Measurements from ENCODE around the gene CTR9. TPM values are rescaled to one million over a fixed set of nuclear protein-coding genes. Genes with fewer than 3 reads are reported as not detected.

CTR9 gene
- polyA plus RNA-seq, 1 of the 3 experiments (the other 2 are of a cell fraction), result 10.1 TPM

- H3K27ac ChIP-seq (ENCODE audit: low read depth in 2 of 2, low read length in 1 of 2), result no peak overlapping the region; a peak in 2 of 4 replicates
- WGBS (ENCODE audit: low lambda C conversion rate), result 84% methylated on average over 6 of the region's 6 CpGs
- H3K27me3 ChIP-seq (ENCODE audit: insufficient read depth), result no peaks in the 10 kb centered on the region
- H3K4me3 ChIP-seq (ENCODE audit: low read depth in 2 of 2, low read length in 1 of 2), result no peak overlapping the region
- peaks cover 17 to 30% of the 10 kb centered on the region in 2 experiments for H3K4me1 ChIP-seq (ENCODE audit: control insufficient read depth in 1 of 2, insufficient read depth in 2 of 2, low read depth in 1 of 2, low read length in 1 of 2)
- peaks cover 84 to 85% of the 10 kb centered on the region in 2 experiments for H3K36me3 ChIP-seq (replicated peaks in 1 of 2; ENCODE audit: control insufficient read depth in 1 of 2, insufficient read depth in 2 of 2, low read length in 1 of 2)
- peaks cover 75% of the 10 kb centered on the region for H3F3A ChIP-seq (replicated peaks; ENCODE audit: insufficient read depth)
- TF ChIP-seq EP300 (IDR thresholded peaks at IDR 0.05; ENCODE audit: borderline replicate concordance in 1 of 2, low read depth in 1 of 2, low read length in 1 of 2), result no peak
- no peak for TF ChIP-seq GABPA (IDR thresholded peaks at IDR 0.05; ENCODE audit: low read depth)
- no peak; the same call in 1 of the 2 replicates for TF ChIP-seq POLR2AphosphoS5 (IDR thresholded peaks at IDR 0.05; ENCODE audit: low read depth, low read length)
- no peak for TF ChIP-seq FOXM1 (IDR thresholded peaks at IDR 0.05; ENCODE audit: low read depth)
- ChIA-PET POLR2A (interaction anchor here (1.2 to 2.3 kb wide), 3 partner anchors 8 to 33 kb away, joined by 3 to 11 read pairs (median 7); no protein-coding TSS in a partner anchor), CTCF (interaction anchor here (0.9 to 6.1 kb wide), 6 partner anchors 11 to 984 kb away, joined by 3 to 57 read pairs (median 6); no protein-coding TSS in a partner anchor)
- no peaks in the 10 kb centered on the region for H3K9me3 ChIP-seq
- DNase-seq, result no peak
- 0 out of 2 replicates have a peak overlapping the region, but pooled peaks have one; percentile 1 for H3K4me2 ChIP-seq
- H3K79me2 ChIP-seq (ENCODE audit: insufficient read depth), result peaks cover 78% of the 10 kb centered on the region
- no peak overlapping the region for H2AFZ ChIP-seq (ENCODE audit: low read depth)
- no peak overlapping the region for H3K9ac ChIP-seq
- H4K20me1 ChIP-seq (ENCODE audit: insufficient read depth), result peaks cover 80% of the 10 kb centered on the region
- no peaks in the 10 kb centered on the region for H3K9me2 ChIP-seq
Observed at GRCh38 chr11:10803676-10804075, 52.6 kb downstream of the CTR9 start.

DNA sequence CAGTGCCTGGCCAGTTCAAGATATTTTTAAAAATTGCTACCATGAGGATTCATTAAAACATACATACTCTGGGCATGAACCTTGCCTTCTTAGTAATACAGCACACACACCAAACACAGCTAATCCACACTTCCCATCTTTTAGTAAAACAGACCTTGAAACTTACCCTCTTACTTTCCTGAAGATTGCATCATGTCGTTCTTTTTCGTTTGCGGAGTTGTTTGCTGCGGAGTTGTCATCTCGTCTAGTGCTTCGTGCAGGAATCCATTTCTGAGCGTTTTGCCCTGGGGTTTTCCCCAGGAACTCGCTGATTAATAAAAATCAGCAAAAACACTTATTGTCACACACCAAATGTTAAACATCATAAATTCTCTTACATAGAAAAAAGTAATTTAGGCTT lies 54.7 kb downstream of the CTR9 start:
- Histone ChIP-seq H4K20me1 (ENCODE audit: insufficient read depth) (peaks cover 64% of the 10 kb centered on the region), H3K9me3 (no peaks in the 10 kb centered on the region), H3K27me3 (ENCODE audit: insufficient read depth) (no peaks in the 10 kb centered on the region), H3K36me3 (replicated peaks in 1 of 2; ENCODE audit: control insufficient read depth in 1 of 2, insufficient read depth in 2 of 2, low read length in 1 of 2) (peaks cover 63 to 64% of the 10 kb centered on the region in 2 experiments), H3K4me1 (ENCODE audit: control insufficient read depth in 1 of 2, insufficient read depth in 2 of 2, low read depth in 1 of 2, low read length in 1 of 2) (peaks cover 17 to 30% of the 10 kb centered on the region in 2 experiments), H3K27ac (ENCODE audit: low read depth in 2 of 2, low read length in 1 of 2) (peak overlapping the region in 1 of 2 experiments; percentile 26; a peak in 1 of 4 replicates), H3K79me2 (ENCODE audit: insufficient read depth) (peaks cover 81% of the 10 kb centered on the region), H3K4me2 (peak overlapping the region; percentile 88), H3K9me2 (no peaks in the 10 kb centered on the region), H3F3A (replicated peaks; ENCODE audit: insufficient read depth) (peaks cover 57% of the 10 kb centered on the region), H3K4me3 (ENCODE audit: low read depth in 2 of 2, low read length in 1 of 2) (peak overlapping the region in 1 of 2 experiments; percentile 93; a peak in 1 of 4 replicates), H3K9ac (0 out of 2 replicates have a peak overlapping the region, but pooled peaks have one; percentile 100), H2AFZ (ENCODE audit: low read depth) (no peak overlapping the region)
- no peak for DNase-seq
- TF ChIP-seq CTCF (IDR thresholded peaks at IDR 0.05), result no peak
- no peak for TF ChIP-seq RAD21 (IDR thresholded peaks at IDR 0.05; ENCODE audit: low read length)
- TF ChIP-seq TEAD4 (IDR thresholded peaks at IDR 0.05; ENCODE audit: borderline replicate concordance, insufficient read depth), result no peak
- no peak for TF ChIP-seq GABPA (IDR thresholded peaks at IDR 0.05; ENCODE audit: low read depth)
- TF ChIP-seq ZBTB33 (IDR thresholded peaks at IDR 0.05; ENCODE audit: borderline replicate concordance, low read depth), result no peak
- TF ChIP-seq FOXJ3 (CRISPR knock-in tag; IDR thresholded peaks at IDR 0.05), result no peak
- TF ChIP-seq, protein P1, sequence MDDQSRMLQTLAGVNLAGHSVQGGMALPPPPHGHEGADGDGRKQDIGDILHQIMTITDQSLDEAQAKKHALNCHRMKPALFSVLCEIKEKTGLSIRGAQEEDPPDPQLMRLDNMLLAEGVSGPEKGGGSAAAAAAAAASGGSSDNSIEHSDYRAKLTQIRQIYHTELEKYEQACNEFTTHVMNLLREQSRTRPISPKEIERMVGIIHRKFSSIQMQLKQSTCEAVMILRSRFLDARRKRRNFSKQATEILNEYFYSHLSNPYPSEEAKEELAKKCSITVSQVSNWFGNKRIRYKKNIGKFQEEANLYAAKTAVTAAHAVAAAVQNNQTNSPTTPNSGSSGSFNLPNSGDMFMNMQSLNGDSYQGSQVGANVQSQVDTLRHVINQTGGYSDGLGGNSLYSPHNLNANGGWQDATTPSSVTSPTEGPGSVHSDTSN (IDR thresholded peaks at IDR 0.05), result no peak
- no peak for TF ChIP-seq TCF12 (IDR thresholded peaks at IDR 0.05)
- ChIA-PET POLR2A (no interaction called here), CTCF (interaction anchor here (0.6 to 6.1 kb wide), 4 partner anchors 13 to 41 kb away, joined by 3 to 57 read pairs (median 6); no protein-coding TSS in a partner anchor)
- WGBS (ENCODE audit: low lambda C conversion rate), result 90% methylated on average over 8 of the region's 8 CpGs

Measured in SK-N-SH (cell line).